HL-60 (cell line): ENCODE data around the gene NT5C3A.

Experiments
- CTCF ChIP-seq: IDR thresholded peaks from one replicate; pipeline ENCODE4 v1.5.1; 2011; ENCODE audit warnings: low read length, control low read depth, inconsistent platforms; ENCODE audit not compliant: insufficient read depth
- GABPA ChIP-seq: IDR thresholded peaks from 2 replicates; pipeline ENCODE4 v1.6.1; 2012; ENCODE audit warnings: low read depth
- POLR2AphosphoS5 ChIP-seq: IDR thresholded peaks from 2 replicates; pipeline ENCODE4 v1.6.1; 2012; ENCODE audit warnings: low read depth
- REST ChIP-seq: IDR thresholded peaks from 2 replicates; pipeline ENCODE4 v1.6.1; 2012; ENCODE audit warnings: low read depth; ENCODE audit not compliant: insufficient replicate concordance
- SPI1 ChIP-seq: IDR thresholded peaks from 2 replicates; pipeline ENCODE4 v1.6.1; 2012; ENCODE audit warnings: low read depth, mild to moderate bottlenecking, borderline replicate concordance

DNA sequence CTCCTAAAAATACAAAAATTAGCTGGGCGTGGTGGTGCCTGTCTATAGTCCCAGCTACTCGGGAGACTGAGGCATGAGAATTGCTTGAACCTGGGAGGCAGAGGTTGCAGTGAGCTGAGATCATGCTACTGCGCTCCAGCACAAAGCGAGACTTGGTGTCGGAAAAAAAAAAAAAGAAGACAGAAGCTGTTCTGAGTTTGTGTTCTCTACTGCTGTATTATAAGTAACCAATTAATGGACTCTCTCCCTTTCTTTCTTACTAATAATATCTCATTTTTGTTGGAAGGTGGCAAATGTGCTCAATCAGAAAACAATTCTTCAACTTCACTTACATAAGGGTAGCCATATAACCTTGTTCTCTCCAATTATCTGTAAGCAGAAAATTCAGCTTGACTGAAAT is 7.4 kb downstream of the NT5C3A start:
- TF ChIP-seq CTCF, result no peak
- TF ChIP-seq REST, result no peak
- TF ChIP-seq POLR2AphosphoS5, result no peak
- no peak for TF ChIP-seq GABPA
- TF ChIP-seq SPI1, result no peak
